ENCODE results near the gene TRMT61A. TPM values are rescaled to one million over a fixed set of nuclear protein-coding genes. Genes with fewer than 3 reads are reported as not detected.

Gene TRMT61A
- total RNA-seq, 1 experiment from 2014 or later = 15.5 TPM

GRCh38 chr14:103514596-103515421 lies 14.2 kb upstream of the TRMT61A start (continued):
- no peak for TF ChIP-seq ZNF512 (CRISPR knock-in tag; IDR thresholded peaks at IDR 0.05; ENCODE audit: borderline replicate concordance)
- TF ChIP-seq NR2C2 (CRISPR knock-in tag; IDR thresholded peaks at IDR 0.05) = no peak
- TF ChIP-seq FOXP1 (CRISPR knock-in tag; IDR thresholded peaks at IDR 0.05; ENCODE audit: borderline replicate concordance) = peak; percentile 73; the same call in 1 of the 2 replicates

- DNase-seq (ENCODE audit: low spot score) = no peak
Observed at GRCh38 chr14:103516426-103517173, 12.4 kb upstream of the TRMT61A start.

GRCh38 chr14:103517174-103517566 lies 11.8 kb upstream of the TRMT61A start:
- Mint-ChIP-seq H3K27ac (peak overlapping the region; percentile 47; the same call in 1 of the 2 replicates), H3K36me3 (peaks cover 12% of the 10 kb centered on the region)
- CTCF ChIA-PET = interaction anchor here (0.6 to 12.2 kb wide), 4 partner anchors 13 to 595 kb away, joined by 3 to 455 read pairs (median 24); no protein-coding TSS in a partner anchor
- TF ChIP-seq ZNF532 (CRISPR knock-in tag; IDR thresholded peaks at IDR 0.05; ENCODE audit: borderline replicate concordance) (no peak), ESRRA (CRISPR knock-in tag; IDR thresholded peaks at IDR 0.05; ENCODE audit: borderline replicate concordance) (no peak), RORB (CRISPR knock-in tag; IDR thresholded peaks at IDR 0.05) (no peak), MYBL2 (CRISPR knock-in tag; IDR thresholded peaks at IDR 0.05) (no peak), GTF2I (CRISPR knock-in tag; conservative IDR thresholded peaks at IDR 0.05) (no peak), ATF2 (CRISPR knock-in tag; IDR thresholded peaks at IDR 0.05; ENCODE audit: borderline replicate concordance, low read depth) (no peak), FOXP1 (CRISPR knock-in tag; IDR thresholded peaks at IDR 0.05; ENCODE audit: borderline replicate concordance) (no peak), JUN (CRISPR knock-in tag; IDR thresholded peaks at IDR 0.05) (no peak), IRF1 (CRISPR knock-in tag; IDR thresholded peaks at IDR 0.05) (no peak), NFE2L1 (CRISPR knock-in tag; IDR thresholded peaks at IDR 0.05) (no peak), ZNF416 (CRISPR knock-in tag; IDR thresholded peaks at IDR 0.05) (no peak), ZNF425 (CRISPR knock-in tag; conservative IDR thresholded peaks at IDR 0.05) (no peak)

More at GRCh38 chr14:103516426-103517173, 12.4 kb upstream of the TRMT61A start:
- POLR2A ChIA-PET = interaction anchor here (8.3 kb wide), 1 partner anchor 25 kb away, joined by 65 read pairs; no protein-coding TSS in a partner anchor
- TF ChIP-seq ATF3 (CRISPR knock-in tag; conservative IDR thresholded peaks at IDR 0.05) (no peak), E2F5 (CRISPR knock-in tag; IDR thresholded peaks at IDR 0.05) (no peak), ZNF219 (CRISPR knock-in tag; IDR thresholded peaks at IDR 0.05; ENCODE audit: borderline replicate concordance) (no peak)
- CTCF ChIA-PET = interaction anchor here (0.6 to 12.2 kb wide), 3 partner anchors 16 to 595 kb away, joined by 3 to 455 read pairs (median 3); no protein-coding TSS in a partner anchor
- no peaks in the 10 kb centered on the region for H3K27me3 Mint-ChIP-seq (ENCODE audit: low read depth)
- H3K4me3 Mint-ChIP-seq = no peak overlapping the region
- peak overlapping the region; percentile 16 for H3K27ac Mint-ChIP-seq
- peaks cover 18% of the 10 kb centered on the region for H3K4me1 Mint-ChIP-seq
- no peak for ATAC-seq
- H3K9me3 Mint-ChIP-seq = no peaks in the 10 kb centered on the region
- H3K36me3 Mint-ChIP-seq = peaks cover 12% of the 10 kb centered on the region

More at GRCh38 chr14:103517174-103517566, 11.8 kb upstream of the TRMT61A start:
- Mint-ChIP-seq H3K4me1 (peaks cover 18% of the 10 kb centered on the region), H3K4me3 (no peak overlapping the region), H3K9me3 (no peaks in the 10 kb centered on the region), H3K27me3 (ENCODE audit: low read depth) (no peaks in the 10 kb centered on the region)
- DNase-seq (ENCODE audit: low spot score) (no peak), ATAC-seq (no peak)
- POLR2A ChIA-PET = interaction anchor here (8.3 kb wide), 1 partner anchor 25 kb away, joined by 65 read pairs; no protein-coding TSS in a partner anchor
